ENCODE data around the gene SLC30A7. TPM values are rescaled to one million over a fixed set of nuclear protein-coding genes. Genes with fewer than 3 reads are reported as not detected.

The SLC30A7 gene
- polyA plus RNA-seq, 12 donors, result 8.6 to 69.7 (median 11.7) TPM

DNA sequence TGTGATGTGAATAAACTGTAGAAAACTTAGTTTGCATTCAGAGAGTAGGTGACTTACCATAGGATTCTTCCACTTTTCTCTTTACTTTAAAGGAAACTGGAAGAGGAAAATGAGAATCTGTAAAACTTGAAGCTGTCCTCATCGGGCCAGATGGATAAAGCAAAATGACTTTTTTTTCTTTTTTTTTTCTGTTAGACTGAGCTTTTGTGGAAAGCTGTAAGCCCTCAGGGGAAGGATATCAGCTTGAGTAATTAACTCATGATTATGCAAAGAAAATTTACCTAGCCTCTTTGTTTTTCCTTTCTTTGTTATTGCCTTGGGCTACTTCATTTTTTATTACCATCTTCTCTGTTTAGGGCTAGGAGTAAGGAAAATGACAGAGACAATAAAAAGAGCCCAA, 76.3 kb downstream of the SLC30A7 start:
- no peak for DNase-seq

DNA sequence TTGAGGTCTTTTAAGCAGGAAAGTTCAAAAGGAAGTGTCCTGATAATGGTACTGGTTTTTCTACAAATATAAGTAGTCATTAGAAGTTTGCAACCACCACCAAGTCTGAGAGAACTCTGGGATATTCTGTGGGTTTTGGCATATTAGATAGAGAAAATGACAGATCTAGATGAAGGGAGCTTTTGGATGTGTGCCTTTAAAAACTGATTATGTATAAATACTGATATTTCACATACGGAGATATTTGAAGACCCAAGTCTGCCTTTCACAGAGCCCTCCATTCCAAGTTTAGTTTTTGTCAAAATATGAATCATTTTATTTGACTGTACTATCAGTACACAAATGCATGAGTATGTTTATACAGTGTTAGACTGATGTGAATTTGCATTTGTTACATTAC, 81.0 kb downstream of the SLC30A7 start:
- no peak for DNase-seq

DNA sequence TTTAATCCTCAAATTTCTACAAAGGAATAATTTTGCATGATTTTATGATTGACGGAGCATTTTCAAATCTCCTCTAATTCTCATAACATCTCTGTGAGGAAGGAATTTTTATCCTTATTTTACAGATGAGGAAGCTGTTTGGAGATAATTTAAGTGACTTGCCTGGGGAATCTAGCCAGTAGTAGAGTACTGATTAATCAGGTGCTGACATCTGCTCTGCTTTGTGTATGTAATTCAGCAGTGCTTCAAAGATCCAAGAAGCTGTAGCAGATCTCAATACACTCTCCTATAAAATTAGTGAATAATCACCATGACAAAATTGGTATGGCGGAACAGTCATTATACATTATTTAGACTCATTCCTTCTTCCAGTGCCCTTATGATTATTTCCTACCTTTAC, 83.7 kb downstream of the SLC30A7 start:
- no peak for DNase-seq

DNA sequence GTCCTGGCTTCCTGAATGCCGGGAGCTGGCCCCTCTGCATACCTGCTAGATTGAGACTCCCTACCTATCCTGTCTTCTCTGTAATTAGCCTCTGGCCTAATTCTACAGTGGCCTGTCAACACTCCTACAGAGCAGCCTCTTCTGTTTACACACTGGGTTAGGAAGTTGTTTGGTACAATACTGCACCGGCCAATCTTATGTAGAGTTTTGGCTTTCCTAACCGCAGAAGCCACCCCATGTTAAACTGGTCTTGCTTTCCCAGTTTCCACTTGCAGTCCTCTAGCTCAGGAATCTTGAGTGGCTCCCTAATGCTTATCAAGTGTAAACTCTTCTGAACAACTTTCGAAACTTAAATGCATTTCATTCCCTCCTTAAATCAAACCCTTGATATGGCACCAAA, 86.9 kb downstream of the SLC30A7 start:
- no peak for DNase-seq

DNA sequence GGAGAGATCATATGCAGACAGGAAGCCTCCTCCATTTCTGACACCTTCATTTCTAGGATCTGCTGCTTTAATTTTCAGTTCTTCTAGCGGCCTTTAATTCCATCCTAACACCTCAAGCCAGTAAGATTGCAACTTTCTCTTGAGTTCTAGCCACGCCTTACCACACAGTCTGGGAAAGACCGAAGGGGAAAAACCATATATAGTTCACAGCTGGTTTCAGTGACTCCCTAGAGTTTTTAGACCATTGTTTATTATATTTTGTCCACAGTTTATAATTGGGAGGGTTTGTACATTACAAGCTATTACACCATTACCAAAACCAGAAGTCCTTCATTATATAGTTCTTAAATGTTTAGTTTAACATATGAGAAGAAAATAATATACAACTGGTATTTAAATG, 92.2 kb downstream of the SLC30A7 start:
- no peak for DNase-seq

DNA sequence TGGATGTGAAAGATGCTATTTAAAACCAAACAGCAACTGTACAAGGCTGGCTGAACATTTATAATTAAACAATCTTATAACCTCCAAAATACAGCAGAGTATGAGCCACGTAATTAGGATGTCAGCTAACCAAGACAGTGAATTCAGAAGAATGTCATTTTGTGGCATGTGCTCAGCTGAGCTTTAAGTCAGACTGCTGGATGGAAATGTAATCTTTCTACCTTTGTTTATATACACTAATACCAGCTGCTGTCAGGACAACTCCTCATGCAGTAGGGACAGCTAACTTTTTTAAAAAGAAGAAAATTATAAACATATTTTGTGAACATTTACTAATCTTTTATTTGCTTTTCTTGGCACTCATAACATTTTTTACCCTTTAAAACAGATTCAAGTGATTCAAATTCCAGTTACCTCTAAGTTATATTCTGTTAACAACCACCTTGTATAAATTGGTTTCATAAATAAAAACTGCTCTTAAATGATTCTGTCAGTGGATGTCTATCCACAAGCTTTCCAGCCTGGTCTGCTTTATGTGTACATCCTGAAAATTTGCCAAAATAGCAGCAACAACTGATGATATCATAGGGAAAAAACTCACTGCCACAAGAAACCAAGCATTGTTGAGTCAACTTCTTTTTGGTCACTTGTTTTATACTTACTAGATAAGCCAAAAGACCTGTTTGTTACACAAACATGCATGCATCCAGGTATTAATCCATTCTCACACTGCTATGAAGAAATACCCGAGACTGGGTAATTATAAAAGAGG, 93.6 kb downstream of the SLC30A7 start:
- no peak for DNase-seq

DNA sequence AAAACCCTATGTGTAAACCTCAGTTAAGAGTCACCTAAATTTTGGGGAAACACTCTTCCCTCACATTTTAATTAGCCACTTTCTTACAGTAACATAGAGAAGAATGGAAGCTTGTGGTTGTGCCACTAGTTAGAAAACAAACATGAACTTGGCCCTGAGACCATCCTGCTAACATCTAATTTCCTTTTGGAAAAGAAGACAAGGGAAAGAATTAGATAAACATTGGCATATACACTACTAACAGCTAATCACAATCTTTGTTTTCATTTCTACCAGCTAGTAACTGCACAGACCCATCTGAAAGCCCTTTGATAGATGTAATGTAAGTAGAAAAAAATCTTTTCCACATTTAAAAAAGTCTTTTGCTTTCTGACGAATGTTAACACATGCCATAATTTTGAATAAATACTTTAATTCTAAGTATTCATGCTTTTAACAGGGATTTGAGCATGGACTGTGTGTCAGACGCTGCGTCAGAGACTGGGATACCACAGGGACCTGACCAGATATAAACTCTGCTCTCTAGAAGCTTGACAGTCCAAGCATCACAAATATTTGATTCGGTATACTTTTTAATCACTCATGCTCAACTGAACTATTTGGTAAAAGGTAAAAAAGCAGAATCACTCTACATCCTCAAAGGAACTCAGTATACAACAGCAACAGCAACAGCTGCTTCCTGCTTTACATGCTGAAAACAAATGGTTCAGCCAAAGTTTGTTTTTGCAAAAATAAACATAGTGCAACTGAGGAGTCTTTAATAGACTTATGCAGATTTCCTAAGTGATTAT, 99.5 kb downstream of the SLC30A7 start:
- no peak for DNase-seq

DNA sequence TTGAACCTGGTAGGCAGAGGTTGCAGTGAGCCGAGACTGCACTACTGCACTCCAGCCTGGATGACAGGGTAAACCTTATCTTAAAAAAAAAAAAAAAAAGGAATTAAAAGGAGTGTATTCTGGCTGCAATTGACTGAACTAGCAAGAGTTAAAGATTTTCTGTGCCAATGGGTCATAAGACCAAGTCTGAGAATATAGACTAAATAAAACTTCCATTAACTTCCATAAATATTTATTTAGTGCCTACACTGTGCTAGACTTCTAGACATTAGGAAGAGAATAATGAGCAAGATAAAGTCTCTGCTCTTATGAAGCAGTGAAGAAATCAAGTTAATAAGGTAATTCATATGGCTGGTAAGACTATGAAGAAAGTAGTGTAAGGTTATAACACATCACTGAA, 102.5 kb downstream of the SLC30A7 start:
- no peak for DNase-seq

DNA sequence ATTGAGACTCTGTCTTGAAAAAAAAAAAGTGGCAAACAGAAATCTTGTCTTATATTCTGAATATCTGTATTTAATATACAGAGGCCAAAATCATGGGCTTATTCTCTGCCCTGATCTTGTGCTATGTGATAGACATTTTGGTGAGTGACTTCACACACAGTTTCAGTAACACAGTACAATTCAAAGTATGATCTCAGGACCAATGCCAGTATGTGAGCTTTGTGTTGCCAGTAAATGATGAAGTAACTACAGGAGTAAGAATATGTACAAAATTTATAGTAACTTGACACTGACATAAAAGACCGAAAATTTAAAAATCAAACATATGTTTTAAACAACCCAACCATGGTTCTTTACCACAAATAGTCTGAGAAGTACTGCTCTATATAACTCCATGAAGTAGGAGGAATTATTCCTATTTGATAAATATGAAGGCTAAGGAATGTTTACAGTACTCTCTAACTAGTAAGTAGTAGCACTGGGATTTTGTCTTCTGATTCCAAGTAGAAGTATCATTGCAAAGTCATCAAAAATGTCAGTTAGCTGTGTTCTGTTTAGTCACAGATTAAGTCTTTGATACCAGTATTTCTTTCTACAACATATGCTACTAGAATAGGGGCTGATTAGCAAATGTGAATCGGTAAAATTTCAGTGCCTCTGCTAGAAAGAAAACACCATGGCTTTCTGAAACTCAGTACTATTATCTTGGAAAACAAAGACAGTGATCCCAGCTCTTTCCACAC, 104.4 kb downstream of the SLC30A7 start:
- DNase-seq, result no peak

DNA sequence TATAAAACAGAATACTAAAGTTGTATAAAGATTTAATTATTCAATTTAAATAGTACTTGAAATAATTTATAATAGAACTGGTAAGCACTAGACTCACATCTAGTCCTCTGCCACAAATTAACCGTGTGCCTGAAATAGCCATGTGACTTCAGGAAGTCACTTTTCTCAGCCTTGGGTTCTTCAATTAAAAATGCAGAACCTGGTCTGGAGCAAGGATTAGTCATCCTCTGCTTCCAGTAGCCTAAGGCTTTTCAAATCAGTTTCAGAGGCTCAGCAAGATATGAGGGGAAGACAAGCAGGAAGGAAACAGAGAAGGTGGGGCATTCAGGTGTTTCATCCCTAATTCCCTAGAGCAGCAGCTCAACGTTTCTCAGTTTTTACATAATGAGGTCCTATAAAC, 106.7 kb downstream of the SLC30A7 start:
- no peak for DNase-seq

DNA sequence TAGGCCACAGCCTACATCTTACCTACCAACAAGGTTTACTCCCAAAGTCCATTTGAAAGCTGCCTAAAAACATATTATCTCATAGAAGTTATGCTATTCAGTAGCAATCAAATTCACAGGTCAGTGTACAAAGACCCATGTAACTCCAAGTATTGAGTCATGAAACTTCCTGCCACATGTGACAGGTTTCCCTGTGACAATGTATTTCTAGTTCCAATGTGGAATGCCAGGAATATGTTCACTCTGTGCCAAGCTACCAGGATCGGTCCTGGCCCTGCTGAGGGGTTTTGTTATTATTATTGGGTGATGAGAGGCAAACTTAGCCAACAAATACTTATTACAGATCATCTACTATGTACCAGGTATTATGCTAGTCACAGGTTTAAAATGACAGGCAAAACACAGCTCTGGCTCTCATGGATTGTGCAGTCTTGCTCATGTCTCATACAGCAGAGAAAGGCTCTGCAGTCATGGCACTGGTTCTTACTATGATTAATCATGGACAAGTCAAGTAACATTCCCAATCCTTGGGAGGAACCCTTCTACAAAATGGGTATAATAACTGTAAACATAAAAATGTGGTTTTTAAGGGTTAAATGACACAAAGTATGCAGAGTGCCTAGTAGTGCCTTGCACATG, 107.2 kb downstream of the SLC30A7 start:
- no peak for DNase-seq

DNA sequence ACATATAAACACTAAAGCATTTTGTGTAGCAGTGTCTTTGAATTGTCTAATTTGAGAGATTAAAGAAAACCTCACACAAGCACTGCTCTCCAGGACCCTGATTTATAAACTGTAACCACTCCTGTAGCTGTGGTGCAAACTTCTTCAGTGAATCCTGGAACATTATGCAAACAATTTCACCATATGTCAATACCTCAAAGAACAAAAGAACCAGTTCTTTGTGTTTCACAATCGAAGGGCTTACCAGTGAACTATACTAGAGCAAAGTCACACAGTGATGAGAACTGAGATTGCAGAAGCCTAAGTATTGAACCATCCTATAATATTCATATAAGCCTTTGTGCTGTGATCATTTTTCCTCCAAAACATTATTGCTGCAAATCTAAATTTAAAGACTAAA, 108.2 kb downstream of the SLC30A7 start:
- no peak for DNase-seq

DNA sequence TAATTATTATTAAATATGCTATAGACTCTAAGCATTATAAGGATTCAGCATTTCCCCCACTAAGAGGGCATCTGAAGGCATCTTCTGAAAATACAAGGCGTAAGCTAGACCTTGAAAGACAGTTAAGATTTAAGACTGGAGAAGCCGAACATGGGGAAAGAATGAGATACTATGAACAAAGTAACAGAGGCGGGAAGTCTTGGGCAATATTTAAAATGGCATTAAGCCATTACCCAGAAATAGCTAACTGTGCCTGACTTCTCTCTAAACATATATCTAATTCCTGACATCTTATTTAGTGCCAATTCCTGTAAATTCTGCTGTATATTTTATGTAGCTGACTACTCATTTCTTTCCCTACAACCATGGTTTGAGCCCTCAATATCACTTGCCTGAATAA, 108.8 kb downstream of the SLC30A7 start:
- no peak for DNase-seq

DNA sequence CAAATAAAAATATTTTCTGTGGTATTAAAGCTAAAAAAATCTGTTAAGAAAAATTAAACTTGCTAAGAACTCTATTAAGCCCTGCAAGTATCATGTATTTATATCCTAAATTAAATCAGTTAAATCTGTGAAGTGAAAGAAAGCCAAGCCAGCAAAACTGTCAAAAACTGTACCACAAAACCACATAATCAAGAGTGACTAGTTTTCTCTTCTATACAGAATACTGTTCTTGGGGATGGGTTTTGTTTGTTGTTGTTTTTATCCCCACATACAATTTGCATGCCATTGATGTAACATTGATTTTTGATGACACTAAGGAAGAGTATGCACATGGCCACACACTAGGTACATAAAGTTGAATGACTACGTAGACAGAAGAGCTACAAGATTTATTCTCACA, 109.3 kb downstream of the SLC30A7 start:
- no peak for DNase-seq

DNA sequence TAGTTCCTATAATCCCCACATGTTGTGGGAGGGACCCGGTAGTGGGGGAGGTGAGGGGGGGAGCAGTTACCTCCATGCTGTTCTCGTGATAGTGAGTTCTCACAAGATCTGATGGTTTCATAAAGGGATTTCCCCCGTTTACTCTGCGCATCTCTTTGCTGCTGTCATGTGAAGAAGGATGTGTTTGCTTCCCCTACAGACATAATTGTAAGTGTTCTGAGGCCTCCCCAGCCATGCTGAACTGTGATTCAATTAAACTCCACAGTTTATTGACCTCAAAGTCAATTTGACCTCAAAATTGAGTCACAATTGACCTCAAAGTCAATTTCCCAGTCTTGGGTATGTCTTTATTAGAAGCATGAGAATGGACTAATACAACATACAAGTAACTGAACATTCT, 110.0 kb downstream of the SLC30A7 start:
- no peak for DNase-seq

DNA sequence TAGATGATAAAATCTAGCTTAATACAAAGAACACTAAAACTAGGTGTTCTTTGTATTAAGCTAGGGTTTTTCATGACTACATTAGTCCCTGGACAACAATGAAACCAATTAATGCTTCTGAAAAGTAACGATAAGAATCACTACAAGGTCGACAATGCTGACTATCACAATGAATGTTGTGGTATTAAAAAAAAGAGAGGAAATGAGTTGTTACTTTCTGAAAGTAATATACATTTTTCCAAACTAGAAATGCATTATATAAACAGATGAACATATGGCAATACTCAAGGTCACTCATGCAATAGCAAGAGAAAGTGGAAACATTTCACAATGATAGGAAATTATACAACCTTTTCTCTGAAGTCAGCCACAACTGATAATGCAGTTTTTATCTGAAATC, 110.7 kb downstream of the SLC30A7 start:
- DNase-seq, result no peak

DNA sequence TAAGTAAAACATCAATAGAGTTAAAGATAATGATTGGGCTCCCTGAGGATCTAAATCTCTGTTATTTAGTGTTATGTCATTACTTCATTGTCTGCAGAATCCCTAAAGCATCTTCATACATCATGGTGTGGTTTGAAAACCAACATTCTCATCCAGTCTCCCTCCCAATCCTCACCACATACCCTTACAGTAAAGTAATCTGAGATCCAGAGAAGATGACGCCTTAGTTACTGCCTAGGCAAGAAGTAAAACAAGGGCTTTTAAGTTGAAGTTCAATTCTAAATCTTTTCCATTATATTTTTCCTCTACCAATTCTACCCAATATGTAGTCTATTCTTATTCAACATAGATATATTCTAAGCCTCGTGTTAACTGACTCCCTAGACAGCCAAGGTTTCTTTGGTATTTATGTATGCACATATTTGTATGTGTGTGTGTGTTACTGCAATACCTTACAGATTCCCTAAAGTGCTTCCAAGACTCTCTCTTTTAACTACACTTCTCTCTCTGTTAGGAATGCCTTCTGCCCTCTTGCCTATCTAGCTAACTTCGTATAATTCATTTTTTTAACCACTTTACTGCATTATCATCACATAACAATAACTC, 112.4 kb downstream of the SLC30A7 start:
- DNase-seq, result no peak

DNA sequence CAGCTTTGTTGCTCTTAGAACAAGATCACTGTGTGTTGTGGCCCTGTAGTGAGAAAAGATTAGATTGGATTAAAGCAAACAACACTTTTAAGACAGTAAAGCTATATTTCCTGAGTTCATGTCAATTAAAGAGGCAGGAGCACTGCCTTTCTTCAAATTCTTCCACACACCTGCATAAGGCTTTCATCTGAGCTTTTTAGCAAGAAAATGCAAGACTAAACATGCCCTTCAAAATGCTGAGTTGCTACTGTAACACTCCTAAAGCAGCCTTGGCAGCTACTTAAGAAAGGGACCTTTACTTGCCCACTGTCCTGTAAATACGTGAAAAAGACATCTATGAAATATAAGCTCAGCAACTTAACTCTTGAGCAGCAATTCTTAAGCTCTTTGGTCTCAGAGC, 117.9 kb downstream of the SLC30A7 start:
- DNase-seq, result no peak

DNA sequence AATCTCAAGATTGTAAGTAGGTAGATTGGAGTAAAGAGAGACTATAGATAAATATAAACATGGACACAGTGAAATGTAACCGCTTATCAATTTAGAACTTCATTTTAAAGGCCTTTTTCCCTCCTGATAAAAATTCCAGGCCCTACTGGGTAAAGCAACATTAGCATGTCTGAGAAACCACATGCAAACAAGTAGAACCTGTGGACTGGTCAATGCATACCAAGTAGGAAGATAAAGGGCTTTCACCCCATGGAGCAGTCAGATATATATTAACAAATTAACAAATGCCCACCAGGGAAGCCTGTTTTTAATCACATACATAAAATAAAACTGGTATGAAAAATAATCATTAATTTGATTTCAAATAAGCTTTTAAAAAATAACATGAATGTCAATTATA, 121.6 kb downstream of the SLC30A7 start:
- no peak for DNase-seq

DNA sequence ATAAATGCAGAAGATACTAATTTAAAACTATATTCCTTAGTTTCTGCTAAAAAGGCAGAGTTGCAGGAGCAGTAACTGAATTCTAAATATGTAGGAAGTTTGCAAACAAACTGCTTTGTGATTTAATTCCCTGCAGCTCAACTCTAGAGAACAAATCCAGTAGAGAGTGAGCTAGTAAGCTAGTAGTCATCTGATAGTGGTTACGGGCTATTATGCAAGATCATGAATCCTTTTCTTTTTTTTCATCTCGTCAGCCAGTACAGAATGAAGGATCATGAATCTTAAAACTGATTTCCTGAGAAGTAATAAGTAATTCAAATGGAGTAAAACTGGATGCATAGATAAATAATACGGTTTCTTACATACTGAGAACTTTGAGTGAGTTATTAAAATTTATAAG, 126.4 kb downstream of the SLC30A7 start:
- DNase-seq, result no peak

DNA sequence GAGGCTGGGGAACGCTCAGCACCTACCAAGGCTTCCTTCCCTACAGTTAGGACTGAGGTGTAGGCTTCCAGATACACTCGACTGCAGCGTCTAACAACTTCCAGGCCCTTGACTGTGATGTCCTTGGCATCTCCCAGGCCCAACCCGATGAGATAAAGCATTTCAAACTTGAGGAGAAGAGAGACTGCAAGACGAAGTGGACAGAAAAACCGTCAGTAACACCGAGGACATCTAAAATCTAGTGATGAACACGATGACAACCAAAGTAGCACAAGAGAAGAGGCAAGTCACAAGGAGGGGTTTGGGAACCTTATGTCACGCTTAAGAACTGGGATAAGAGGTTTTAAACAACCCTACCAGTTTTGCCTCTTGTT, 129.4 kb downstream of the SLC30A7 start:
- no peak for DNase-seq

All from muscle of arm (tissue), 12 donors.